ENCODE measurements around the gene VIPR1.

Gene VIPR1

DNA sequence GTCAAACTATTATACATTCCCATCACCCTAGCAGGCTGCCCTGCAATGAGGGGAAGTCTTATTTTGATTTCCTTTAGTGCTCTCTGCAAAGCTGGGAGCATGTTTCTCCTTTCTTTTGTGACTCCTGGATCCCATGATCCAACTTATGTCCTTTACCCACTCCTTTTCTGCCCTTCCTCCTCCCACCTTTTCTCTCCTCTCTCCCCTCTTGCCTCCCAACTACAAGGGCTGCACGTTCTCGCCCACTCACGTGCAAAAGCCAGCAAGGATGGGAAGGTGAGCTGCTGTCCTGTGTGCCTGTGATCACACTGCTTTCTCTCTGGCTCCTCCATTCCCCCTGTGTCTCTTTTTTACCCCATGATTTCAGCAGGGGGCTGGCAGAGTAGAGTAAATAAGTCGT, 6.1 kb downstream of the VIPR1 start:
- DNase-seq (ENCODE audit: low read depth, low spot score): no peak
- H3K4me3 ChIP-seq (ENCODE audit: low read depth, low read length): no peak overlapping the region
- TF ChIP-seq, protein P1, sequence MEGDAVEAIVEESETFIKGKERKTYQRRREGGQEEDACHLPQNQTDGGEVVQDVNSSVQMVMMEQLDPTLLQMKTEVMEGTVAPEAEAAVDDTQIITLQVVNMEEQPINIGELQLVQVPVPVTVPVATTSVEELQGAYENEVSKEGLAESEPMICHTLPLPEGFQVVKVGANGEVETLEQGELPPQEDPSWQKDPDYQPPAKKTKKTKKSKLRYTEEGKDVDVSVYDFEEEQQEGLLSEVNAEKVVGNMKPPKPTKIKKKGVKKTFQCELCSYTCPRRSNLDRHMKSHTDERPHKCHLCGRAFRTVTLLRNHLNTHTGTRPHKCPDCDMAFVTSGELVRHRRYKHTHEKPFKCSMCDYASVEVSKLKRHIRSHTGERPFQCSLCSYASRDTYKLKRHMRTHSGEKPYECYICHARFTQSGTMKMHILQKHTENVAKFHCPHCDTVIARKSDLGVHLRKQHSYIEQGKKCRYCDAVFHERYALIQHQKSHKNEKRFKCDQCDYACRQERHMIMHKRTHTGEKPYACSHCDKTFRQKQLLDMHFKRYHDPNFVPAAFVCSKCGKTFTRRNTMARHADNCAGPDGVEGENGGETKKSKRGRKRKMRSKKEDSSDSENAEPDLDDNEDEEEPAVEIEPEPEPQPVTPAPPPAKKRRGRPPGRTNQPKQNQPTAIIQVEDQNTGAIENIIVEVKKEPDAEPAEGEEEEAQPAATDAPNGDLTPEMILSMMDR (IDR thresholded peaks at IDR 0.05; ENCODE audit: low read depth, low read length): no peak
- in situ Hi-C loops (cut with HindIII; ENCODE audit: low sequenced_read_pairs): no loop called here

DNA sequence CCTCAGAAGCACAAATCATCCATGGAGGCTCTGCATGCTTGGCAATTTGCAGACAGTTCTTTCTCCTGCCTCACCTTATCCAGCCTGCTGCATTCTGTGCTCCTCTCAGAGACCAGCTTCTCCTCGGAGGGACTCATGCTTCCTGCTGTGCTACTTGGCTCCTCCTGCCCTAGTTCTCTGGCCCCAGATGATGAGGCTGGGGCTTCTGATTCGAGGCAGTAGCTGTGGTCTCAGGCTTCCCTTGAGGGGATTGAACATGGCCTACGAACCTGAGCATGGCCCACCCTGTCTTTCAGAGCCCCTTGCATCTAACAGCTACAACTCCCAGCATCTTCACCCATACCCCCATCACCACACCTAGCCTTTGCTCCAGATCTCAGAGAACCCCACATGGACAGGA, 6.7 kb downstream of the VIPR1 start:
- H3K4me3 ChIP-seq (ENCODE audit: low read depth, low read length): no peak overlapping the region
- in situ Hi-C loops (cut with HindIII; ENCODE audit: low sequenced_read_pairs): no loop called here
- TF ChIP-seq, protein P1 (IDR thresholded peaks at IDR 0.05; ENCODE audit: low read depth, low read length): no peak
- DNase-seq (ENCODE audit: low read depth, low spot score): no peak

DNA sequence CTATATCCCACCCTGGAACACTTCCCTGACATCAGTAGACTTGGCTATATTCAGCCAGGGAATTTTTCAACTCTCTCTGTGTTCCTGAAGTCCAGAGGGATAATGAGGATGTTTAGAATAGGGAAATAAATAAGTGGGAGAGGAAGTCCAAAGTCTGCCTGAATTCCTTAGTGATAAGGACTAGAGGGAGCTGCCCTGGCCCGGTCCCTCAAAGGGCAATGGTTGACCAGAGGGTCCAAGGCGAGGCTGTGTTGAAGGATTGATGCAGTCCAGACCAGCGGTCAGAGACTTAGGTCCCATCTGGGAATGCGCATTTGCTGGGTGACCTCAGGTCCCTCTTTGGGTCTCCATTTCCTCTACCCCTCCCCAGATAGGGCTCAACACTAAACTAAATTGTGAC, 7.9 kb downstream of the VIPR1 start:
- in situ Hi-C loops (cut with HindIII; ENCODE audit: low sequenced_read_pairs): no loop called here
- no peak for DNase-seq (ENCODE audit: low read depth, low spot score)
- TF ChIP-seq, protein P1 (IDR thresholded peaks at IDR 0.05; ENCODE audit: low read depth, low read length): no peak
- H3K4me3 ChIP-seq (ENCODE audit: low read depth, low read length): no peak overlapping the region

DNA sequence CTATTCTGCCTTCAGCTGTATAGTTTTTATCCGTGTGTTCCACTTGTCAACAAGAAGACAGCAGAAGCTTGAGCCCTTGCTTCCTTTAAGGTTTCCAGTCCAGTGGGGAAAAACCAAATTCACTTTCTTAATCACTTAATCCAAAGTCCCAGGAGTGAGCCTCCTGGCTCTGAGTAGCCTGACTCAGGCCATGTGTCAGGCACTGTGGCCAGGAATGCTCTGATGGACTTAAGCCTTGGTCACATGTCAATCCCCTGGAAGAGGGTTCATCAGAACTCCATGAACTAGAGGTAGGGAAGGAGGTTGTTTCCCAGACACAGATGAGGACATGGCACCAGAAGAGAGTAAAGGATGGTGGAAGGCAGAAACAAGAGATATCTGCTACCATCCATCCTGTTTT, 8.8 kb downstream of the VIPR1 start:
- in situ Hi-C loops (cut with HindIII; ENCODE audit: low sequenced_read_pairs): no loop called here
- TF ChIP-seq, protein P1 (IDR thresholded peaks at IDR 0.05; ENCODE audit: low read depth, low read length): no peak
- DNase-seq (ENCODE audit: low read depth, low spot score): no peak
- H3K4me3 ChIP-seq (ENCODE audit: low read depth, low read length): no peak overlapping the region

DNA sequence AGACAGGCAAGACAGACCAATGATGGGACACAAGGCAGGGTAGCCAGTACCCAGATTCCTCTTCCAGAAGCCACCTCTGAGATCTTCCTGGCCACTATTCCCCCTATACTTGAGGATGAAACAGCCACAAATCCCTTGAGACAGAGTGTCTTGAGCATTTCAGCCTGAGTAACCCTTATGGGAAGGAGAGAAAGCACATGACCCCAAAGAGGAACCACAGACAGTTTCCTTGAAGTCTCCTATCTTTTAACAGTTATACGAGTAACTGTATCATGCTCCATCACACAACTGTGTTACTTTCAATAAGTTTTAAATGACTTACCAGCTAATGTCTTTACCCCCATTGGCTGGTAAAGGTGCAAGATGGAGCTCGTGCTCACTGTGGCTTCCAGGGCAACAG, 9.3 kb downstream of the VIPR1 start:
- TF ChIP-seq, protein P1 (IDR thresholded peaks at IDR 0.05; ENCODE audit: low read depth, low read length): no peak
- no peak overlapping the region for H3K4me3 ChIP-seq (ENCODE audit: low read depth, low read length)
- no peak for DNase-seq (ENCODE audit: low read depth, low spot score)
- in situ Hi-C loops (cut with HindIII; ENCODE audit: low sequenced_read_pairs): no loop called here

DNA sequence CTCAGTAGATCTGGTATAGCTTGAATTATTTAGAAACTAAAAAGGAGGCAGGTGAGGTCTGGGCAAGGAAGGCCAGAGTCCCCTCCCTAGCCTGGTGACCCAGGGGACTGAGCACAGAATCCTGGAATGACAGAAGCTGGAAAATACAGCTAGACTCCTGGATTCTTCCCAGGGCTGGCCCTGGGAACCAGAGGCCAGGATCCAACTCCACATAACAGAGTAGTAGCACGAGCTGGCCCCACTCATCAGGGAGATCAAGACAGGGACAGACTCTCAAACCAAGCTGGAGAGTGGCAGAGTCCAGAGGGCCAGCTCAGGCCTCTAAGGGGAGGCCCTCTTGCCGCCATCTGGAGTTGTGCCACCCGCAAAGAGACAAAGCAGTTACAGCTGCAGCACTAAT, 10.7 kb downstream of the VIPR1 start:
- DNase-seq (ENCODE audit: low read depth, low spot score): no peak

More for the DNA sequence above, 10.7 kb downstream of the VIPR1 start:
- H3K4me3 ChIP-seq (ENCODE audit: low read depth, low read length): no peak overlapping the region
- in situ Hi-C loops (cut with HindIII; ENCODE audit: low sequenced_read_pairs): no loop called here
- TF ChIP-seq, protein P1 (IDR thresholded peaks at IDR 0.05; ENCODE audit: low read depth, low read length): no peak
